ENCODE data around the gene WDR48. TPM values are rescaled to one million over a fixed set of nuclear protein-coding genes. Genes with fewer than 3 reads are reported as not detected.
A peak's percentile ranks its signal among the peaks of the same experiment; 100 is the strongest.

WDR48 gene
- total and polyA plus RNA-seq, 2 experiments from 2014 or later: 27.2 to 54.3 TPM

GRCh38 chr3:39110041-39110639 lies 58.3 kb downstream of the WDR48 start:
- no peak overlapping the region for H3K27ac ChIP-seq (ENCODE audit: low read depth)
- Mint-ChIP-seq H3K36me3 (ENCODE audit: low read depth) (no peaks in the 10 kb centered on the region; the same call in 1 of the 3 replicates), H3K9me3 (no peaks in the 10 kb centered on the region; the same call in 1 of the 3 replicates), H3K4me3 (no peak overlapping the region), H3K27ac (no peak overlapping the region), H3K4me1 (peaks cover 24% of the 10 kb centered on the region), H3K27me3 (ENCODE audit: insufficient read depth, low read depth, poor library complexity) (peaks cover 10% of the 10 kb centered on the region)
- H3K4me3 ChIP-seq: no peak overlapping the region
- H3K4me2 ChIP-seq: no peak overlapping the region
- H3K27me3 ChIP-seq (ENCODE audit: insufficient read depth): no peaks in the 10 kb centered on the region
- ATAC-seq (no peak), DNase-seq (ENCODE audit: low spot score) (peak; percentile 40)
- H4K20me1 ChIP-seq (replicated peaks; ENCODE audit: insufficient read depth): peaks cover 7% of the 10 kb centered on the region
- no peak overlapping the region for H2AFZ ChIP-seq
- no peaks in the 10 kb centered on the region for H3F3A ChIP-seq (replicated peaks; ENCODE audit: low read depth)
- H3K36me3 ChIP-seq (ENCODE audit: insufficient read depth): no peaks in the 10 kb centered on the region
- H3K9me2 ChIP-seq (ENCODE audit: insufficient read depth): no peaks in the 10 kb centered on the region
- H3K79me2 ChIP-seq (replicated peaks; ENCODE audit: insufficient read depth): peaks cover 8% of the 10 kb centered on the region
- TF ChIP-seq ZNF331 (CRISPR knock-in tag; IDR thresholded peaks at IDR 0.05; ENCODE audit: low read depth): no peak
- H3K4me1 ChIP-seq (ENCODE audit: insufficient read depth): no peaks in the 10 kb centered on the region

GRCh38 chr3:39112113-39112512 lies 60.3 kb downstream of the WDR48 start:
- Mint-ChIP-seq H3K36me3 (ENCODE audit: low read depth) (no peaks in the 10 kb centered on the region; the same call in 2 of the 3 replicates), H3K27ac (no peak overlapping the region), H3K4me3 (no peak overlapping the region), H3K9me3 (no peaks in the 10 kb centered on the region; the same call in 1 of the 3 replicates), H3K4me1 (peaks cover 10% of the 10 kb centered on the region), H3K27me3 (ENCODE audit: insufficient read depth, low read depth, poor library complexity) (peaks cover 2% of the 10 kb centered on the region)
- no peak for TF ChIP-seq CREB1 (CRISPR knock-in tag; IDR thresholded peaks at IDR 0.05; ENCODE audit: low read depth)
- TF ChIP-seq ETS1 (IDR thresholded peaks at IDR 0.05): no peak
- TF ChIP-seq NANOG (IDR thresholded peaks at IDR 0.05; ENCODE audit: borderline replicate concordance): no peak
- TF ChIP-seq ZNF114 (CRISPR knock-in tag; IDR thresholded peaks at IDR 0.05): no peak
- no peak for TF ChIP-seq STAT1 (IDR thresholded peaks at IDR 0.05; ENCODE audit: unreplicated experiment)
- H3K27me3 ChIP-seq (ENCODE audit: insufficient read depth): no peaks in the 10 kb centered on the region
- H3K79me2 ChIP-seq (replicated peaks; ENCODE audit: insufficient read depth): no peaks in the 10 kb centered on the region
- H3K4me1 ChIP-seq (ENCODE audit: insufficient read depth): no peaks in the 10 kb centered on the region
- no peak overlapping the region for H3K4me3 ChIP-seq
- no peaks in the 10 kb centered on the region for H3K36me3 ChIP-seq (ENCODE audit: insufficient read depth)
- ATAC-seq (no peak), DNase-seq (ENCODE audit: low spot score) (no peak)
- no peak overlapping the region for H3K4me2 ChIP-seq
- no peaks in the 10 kb centered on the region for H3F3A ChIP-seq (replicated peaks; ENCODE audit: low read depth)
- no peak overlapping the region for H3K27ac ChIP-seq (ENCODE audit: low read depth)
- H4K20me1 ChIP-seq (replicated peaks; ENCODE audit: insufficient read depth): no peaks in the 10 kb centered on the region
- no peak overlapping the region for H2AFZ ChIP-seq
- H3K9me2 ChIP-seq (ENCODE audit: insufficient read depth): no peaks in the 10 kb centered on the region

GRCh38 chr3:39112535-39112934 lies 60.7 kb downstream of the WDR48 start:
- H3K27ac Mint-ChIP-seq: no peak overlapping the region
- TF ChIP-seq STAT1 (IDR thresholded peaks at IDR 0.05; ENCODE audit: unreplicated experiment) (no peak), CTCF (conservative IDR thresholded peaks at IDR 0.05; ENCODE audit: low read depth in 2 of 2) (no peak), ZNF114 (CRISPR knock-in tag; IDR thresholded peaks at IDR 0.05) (no peak), REST (IDR thresholded peaks at IDR 0.05; ENCODE audit: unreplicated experiment) (no peak), ZNF331 (CRISPR knock-in tag; IDR thresholded peaks at IDR 0.05; ENCODE audit: low read depth) (no peak)

More at GRCh38 chr3:39112535-39112934, 60.7 kb downstream of the WDR48 start:
- Histone ChIP-seq H3K4me2 (no peak overlapping the region), H3K36me3 (ENCODE audit: insufficient read depth) (no peaks in the 10 kb centered on the region), H3K4me1 (ENCODE audit: insufficient read depth) (no peaks in the 10 kb centered on the region), H2AFZ (no peak overlapping the region), H3K27ac (ENCODE audit: low read depth) (no peak overlapping the region), H3K4me3 (no peak overlapping the region), H3K27me3 (ENCODE audit: insufficient read depth) (no peaks in the 10 kb centered on the region), H4K20me1 (replicated peaks; ENCODE audit: insufficient read depth) (no peaks in the 10 kb centered on the region), H3F3A (replicated peaks; ENCODE audit: low read depth) (no peaks in the 10 kb centered on the region), H3K79me2 (replicated peaks; ENCODE audit: insufficient read depth) (no peaks in the 10 kb centered on the region), H3K9me2 (ENCODE audit: insufficient read depth) (no peaks in the 10 kb centered on the region)
- Mint-ChIP-seq H3K27me3 (ENCODE audit: insufficient read depth, low read depth, poor library complexity) (peaks cover 2% of the 10 kb centered on the region), H3K9me3 (no peaks in the 10 kb centered on the region; the same call in 1 of the 3 replicates), H3K36me3 (ENCODE audit: low read depth) (no peaks in the 10 kb centered on the region; the same call in 2 of the 3 replicates), H3K4me1 (peaks cover 10% of the 10 kb centered on the region), H3K4me3 (no peak overlapping the region)
- DNase-seq (ENCODE audit: low spot score): no peak
- no peak for ATAC-seq

Data from GM23338 (cell line).